Measurements from ENCODE around the gene NRCAM. TPM values are rescaled to one million over a fixed set of nuclear protein-coding genes. Genes with fewer than 3 reads are reported as not detected.
"Not testable (repeated sequence)": the region's sequence is repeated elsewhere in the genome, so short reads cannot be mapped to it uniquely, and the experiment has no call there.

Gene NRCAM
- total RNA-seq, 1 donor from 2014 or later = 16.2 TPM

DNA sequence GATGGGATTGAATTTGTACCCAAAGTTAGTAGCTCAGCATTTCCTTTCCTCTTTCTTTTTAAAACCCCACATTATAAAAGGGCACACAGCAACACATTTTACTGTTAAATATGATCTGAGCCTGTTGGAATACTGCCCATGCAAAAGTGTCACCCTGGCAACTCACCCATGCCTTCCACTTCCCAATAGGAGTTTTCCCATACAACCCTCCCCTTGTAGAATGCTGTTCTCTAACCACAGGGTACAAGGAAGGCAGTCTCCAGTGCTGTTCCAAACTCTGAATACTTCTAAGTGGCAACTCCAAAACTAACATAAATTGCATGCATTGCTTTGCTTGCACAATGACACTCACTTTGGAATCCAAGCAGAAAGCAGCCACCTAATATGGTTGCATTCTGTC, 60.8 kb downstream of the NRCAM start:
- no peak for DNase-seq

DNA sequence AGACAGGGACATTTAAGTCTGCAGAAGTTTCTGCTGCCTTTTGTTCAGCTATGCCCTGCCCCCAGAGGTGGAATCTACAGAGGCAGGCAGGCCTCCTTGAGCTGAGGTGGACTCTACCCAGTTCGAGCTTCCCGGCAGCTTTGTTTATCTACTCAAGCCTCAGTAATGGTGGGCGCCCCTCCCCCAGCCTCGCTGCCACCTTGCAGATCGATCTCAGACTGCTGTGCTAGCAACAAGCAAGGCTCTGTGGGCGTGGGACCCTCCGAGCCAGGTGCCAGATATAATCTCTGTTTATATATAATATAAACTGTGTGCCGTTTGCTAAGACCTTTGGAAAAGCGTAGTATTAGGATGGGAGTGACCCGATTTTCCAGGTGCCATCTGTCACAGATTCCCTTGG, 63.1 kb downstream of the NRCAM start:
- DNase-seq = not testable (repeated sequence)

DNA sequence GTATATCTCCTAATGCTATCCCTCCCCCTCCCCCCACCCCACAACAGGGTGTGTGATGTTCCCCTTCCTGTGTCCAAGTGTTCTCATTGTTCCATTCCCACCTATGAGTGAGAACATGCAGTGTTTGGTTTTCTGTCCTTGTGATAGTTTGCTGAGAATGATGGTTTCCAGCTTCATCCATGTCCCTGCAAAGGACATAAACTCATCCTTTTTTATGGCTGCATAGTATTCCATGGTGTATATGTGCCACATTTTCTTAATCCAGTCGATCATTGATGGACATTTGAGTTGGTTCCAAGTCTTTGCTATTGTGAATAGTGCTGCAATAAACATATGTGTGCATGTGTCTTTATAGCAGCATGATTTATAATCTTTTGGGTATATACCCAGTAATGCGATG, 68.5 kb downstream of the NRCAM start:
- DNase-seq = not testable (repeated sequence)

DNA sequence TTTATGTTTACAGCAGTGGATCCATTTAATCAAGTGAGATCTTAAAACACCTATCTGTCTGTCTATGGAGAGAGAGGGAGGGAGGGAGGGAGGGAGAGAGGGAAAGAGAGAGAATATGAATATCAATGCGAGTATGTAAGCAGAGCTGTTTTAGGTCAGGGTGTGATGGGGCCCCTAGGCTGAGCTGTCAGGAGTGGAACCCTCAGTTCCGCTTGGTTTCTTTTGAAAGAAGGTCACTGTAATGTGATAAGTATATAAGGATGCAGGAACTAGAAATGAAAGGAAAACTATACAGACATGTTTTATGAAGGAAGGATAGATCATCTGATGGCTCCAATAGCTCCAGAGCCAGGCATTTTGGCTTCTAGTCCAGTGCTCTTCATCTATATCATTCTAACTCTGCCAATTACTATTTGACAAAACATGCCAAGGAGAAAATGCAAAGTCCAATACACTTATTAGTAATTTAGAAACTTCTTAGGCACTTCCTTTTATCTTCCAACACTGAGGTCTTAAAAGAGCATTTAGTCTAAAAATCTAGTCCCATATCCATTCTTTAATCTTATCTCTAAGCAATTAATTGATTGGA, 70.3 kb downstream of the NRCAM start:
- no peak for DNase-seq

DNA sequence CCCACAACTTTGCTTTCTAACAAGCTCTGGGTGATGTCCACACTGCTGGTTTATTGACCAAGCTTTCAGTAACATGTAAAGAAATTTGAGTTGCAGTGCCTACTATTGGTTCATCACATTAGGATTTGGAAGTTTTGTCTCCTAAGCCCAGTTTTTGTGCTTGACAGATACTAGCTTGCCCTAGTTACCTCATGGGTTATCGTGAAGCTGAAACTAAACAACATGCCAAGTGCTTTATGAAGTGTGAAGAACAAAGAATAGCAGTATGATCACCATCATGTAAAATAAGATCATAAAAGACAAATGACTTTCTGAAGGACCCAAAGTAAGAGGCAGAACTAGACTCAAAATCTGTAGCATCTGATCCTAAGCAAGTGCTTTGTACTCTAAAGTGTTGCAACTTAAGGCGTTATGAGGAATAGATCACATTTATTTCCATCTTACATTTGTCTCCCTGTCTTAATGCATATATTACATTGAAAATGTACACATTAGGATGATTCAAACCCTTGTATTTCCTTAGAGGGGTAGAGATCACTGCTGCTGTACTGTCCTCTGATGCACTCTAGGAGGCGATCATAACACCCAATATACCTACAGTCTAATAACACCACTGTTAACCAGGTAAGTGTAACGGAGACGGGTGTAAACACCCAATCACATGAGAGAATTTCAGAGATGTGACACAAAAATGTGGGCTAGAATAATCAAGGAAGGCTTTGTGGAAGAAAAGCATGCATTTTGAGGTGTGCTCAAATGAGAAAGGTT, 71.3 kb downstream of the NRCAM start:
- DNase-seq = no peak

DNA sequence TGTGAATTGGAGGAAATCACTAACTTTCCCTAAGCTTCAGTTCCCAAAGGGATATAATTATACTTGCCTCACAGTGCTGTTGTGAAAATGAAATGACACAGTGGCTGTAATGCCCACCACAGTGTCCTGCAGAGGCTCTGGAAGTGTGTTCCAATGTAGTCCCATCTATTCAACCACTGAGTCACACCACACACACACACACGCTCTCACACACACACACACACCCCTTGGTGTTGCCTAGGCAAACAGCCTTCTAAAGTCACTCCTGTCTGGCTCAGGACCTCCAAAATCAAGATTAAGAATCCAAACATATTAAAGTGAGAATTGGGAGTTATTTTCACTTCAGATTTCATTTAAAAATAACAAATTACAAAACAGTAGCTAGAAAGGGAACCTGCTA, 73.3 kb downstream of the NRCAM start:
- DNase-seq = no peak

DNA sequence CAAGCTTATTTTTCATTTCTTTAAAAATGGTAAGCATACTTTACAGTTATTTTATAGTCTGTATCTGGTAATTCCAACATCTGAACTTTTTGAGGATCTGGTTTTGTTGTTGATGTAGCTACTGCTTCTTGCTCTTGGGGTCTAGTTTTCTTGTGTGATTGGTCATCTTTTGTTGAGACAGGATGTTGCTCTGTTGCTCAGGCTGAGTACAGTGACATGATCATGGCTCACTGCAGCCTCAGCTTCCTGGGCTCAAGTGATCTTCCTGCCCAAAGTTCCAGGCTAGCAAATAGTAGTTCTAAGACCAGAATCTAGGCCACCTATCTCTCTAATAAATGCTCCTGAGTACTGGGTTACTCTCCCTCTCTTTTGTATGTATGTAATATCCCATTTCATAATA, 75.7 kb downstream of the NRCAM start:
- no peak for DNase-seq

DNA sequence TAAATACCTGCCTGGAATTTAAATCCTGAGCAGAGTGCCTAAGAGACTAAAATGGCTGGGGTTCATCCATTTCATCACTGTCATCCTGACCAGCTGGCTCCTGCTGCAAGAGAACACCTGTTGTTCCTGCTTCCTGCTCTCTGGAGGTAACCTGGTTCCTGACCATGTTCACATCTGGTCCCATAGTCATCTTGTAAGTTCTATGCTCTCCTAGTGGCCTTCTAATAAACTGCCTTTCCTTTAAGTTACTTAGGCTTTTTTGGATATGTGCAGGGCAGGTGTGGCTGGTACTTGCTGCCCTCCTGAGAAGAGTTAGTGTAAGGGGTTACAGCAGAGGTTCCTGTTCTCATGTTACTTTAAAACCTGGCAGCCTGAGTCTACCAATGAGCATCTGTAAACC, 80.0 kb downstream of the NRCAM start:
- DNase-seq = no peak

DNA sequence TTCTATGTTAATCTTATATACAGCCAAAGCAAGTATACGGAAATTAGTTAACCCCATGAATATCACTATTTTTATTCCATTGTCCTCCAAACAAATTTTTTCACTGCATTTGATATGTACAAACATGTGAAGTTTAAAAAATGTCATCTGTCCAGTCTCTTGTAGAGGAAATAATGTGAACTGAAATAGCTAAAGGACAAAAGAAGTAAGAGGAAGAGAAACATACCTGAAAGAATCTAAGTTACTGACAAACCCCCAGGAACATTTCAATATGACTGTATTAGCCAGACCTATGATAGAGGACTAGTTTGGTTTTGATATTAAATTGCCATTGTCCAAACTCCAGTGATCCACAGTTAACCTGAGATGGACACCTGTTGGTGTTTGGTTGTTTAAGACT, 80.6 kb downstream of the NRCAM start:
- DNase-seq = no peak

DNA sequence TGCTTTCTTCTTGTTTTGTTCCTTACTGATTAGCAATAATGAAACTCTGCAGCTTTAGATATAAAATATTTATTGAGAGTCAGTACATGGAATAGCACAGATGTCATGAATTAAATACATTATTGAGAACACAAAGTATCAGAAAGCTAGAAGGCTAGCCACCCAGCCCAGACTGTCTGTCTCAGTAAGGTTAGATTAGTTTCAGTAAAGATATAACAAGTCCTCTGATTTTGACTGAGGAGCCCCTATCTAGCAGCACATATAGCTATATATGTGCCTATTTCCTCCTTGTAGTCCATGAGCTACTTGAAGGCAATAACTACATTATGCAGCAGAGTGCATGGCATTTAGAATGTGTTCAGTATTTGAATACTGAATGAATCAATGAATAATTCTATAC, 81.3 kb downstream of the NRCAM start:
- DNase-seq = no peak

DNA sequence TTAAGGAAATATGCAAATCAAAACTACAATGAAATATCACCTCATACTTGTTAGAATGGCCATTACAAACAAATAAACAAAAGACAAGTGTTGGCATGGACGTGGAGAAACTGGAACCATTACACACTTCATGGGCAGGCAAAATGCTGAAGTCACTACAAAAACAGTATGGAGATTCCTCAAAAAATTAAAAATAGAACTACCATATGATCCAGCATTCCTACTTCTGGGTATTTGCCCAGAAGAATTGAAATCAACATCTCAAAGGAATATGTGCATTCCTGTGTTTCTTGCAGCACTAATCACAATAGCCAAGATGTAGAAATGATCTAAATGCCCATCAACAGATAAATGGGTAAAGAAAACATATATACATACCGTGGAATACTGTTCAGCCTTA, 83.6 kb downstream of the NRCAM start:
- no peak for DNase-seq

DNA sequence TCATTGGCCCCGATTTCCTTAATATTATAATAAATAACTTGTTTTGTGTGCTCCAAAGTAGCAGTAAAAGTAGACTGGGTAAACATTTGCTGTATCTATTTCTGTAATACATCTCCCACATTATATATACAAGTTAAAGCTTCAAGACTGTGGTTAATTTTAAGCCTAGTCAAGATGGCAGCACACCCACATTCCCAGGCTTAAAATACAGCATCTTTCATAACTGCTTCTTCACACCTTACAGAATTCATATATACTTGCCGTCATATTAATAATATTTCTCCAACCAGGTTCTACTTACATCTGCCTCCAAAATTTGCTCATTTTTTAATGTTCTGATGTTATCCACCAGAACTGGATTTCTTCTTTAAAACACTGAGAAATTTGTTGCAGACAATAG, 85.6 kb downstream of the NRCAM start:
- no peak for DNase-seq

DNA sequence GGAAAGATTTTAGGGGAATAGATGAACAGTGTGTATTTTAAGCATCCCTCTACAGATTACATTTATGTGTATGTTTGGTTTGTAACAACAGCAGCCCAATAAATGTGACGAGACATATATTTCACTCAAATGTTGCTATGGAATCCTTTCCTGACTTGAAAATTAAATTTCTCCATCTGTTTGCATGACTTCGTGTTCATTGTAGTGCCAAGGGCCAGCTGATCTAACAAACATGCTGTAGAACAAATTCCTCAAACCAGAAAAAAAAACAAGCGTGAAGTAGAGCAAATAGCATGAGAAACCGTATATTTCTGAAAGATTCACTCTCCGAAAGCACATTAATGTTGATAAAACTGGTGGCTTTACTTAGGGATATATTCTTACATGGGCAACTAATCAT, 87.8 kb downstream of the NRCAM start:
- peak; percentile 70 for DNase-seq

DNA sequence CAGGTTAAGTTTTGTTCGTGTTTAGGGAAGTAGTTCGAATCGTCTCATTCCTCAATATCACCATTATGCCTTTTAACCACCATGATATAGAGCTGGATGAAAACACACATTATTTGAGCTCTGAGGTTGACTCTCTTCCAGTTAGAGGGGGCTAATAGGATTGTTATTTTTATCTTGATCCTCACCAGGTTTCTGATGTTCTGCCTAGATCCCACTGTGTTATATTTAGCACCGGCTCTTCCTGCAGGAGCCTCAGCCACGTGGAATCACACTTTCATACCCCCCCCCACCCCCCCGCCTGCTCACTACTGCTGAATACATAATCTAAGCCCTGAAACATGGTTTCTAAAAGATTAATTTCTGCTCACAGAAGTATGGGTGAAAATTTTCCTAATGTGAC, 88.3 kb downstream of the NRCAM start:
- DNase-seq = peak; percentile 20

DNA sequence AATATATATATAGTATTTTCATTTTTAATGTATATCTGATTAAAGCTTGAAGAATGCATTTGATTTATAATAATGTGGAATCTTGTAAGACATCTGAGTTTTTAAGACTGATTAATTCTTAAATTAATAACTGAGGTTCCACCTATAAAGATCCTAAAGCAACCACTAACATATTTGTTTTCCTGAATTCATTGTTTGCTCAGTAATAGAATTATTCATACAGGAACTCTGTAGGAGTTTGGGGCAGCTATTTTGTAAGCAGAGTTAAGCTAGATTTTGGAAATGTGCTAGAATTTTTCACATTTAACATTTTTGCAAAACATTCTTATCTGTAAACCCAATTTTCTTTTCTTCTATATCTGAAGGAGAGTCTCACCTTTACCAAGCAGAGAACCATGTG, 88.9 kb downstream of the NRCAM start:
- DNase-seq = no peak

DNA sequence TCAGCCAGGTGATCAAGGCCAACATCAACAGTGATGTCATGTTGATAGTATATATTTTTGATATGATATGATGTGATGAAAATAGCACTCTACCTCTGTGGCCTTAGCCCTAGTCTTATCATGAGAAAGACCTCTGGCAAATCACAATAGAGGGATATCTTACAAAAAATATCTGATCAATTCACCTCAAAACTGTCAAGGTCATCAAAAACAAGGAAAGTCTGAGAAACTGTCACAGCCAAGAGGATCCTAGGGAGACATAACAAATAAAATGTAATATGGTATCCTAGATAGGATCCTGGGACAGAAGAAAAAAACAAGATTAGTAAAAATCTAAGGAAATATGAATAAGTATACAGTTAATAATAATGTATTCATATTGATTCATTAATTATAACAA, 92.6 kb downstream of the NRCAM start:
- no peak for DNase-seq

DNA sequence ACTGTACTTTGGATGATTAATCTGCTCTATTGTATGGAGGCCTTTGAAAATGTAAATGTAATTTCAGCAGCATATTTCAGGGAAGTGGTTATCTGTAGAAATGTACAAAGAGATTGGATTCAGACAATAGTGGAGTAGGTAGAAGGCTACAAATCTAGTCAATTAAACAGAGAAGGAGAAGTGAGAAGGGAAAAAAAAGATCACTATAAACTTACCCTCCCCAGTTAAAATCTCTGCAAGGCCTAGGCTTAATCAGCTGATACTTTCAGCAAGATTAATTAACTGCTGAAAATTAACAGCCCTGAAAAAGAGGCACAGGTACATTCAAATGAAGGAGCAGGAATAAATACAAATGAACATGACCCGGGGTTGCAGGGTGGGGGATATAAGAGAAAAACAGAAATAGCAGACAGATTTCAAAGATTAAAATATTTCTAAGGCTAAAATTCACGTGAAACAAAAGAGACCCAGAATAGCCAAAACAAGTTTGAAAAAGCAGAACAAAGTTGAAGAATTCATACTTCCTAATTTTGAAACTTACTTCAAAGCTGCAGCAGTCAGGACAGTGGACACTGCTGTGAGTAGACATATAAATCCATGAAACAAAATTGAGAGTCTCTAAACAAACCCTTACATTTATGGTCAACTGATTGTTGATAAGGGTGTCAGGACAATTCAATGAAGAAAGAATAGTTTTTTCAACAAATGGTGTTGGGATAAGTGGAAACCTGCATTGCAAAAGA, 96.0 kb downstream of the NRCAM start:
- no peak for DNase-seq

DNA sequence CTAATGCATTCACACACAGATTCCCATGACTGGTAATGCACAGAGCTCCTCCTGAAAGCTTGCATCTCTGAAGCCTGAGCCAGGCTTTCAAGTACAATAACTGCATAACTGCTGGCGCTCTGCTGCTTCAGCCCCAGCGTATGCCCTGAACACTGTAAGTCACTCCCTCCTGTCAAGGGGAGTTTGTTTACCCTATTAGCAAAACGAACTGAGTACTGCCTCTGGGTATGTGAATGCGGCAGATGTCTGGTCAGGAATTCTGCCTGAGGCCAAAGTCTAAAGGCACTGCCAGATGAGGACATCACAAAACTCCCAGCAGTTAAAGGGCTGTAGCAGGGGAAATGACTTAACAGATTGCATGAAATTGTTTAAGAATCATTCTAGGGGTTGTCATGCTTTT, 97.7 kb downstream of the NRCAM start:
- DNase-seq = peak; percentile 27

DNA sequence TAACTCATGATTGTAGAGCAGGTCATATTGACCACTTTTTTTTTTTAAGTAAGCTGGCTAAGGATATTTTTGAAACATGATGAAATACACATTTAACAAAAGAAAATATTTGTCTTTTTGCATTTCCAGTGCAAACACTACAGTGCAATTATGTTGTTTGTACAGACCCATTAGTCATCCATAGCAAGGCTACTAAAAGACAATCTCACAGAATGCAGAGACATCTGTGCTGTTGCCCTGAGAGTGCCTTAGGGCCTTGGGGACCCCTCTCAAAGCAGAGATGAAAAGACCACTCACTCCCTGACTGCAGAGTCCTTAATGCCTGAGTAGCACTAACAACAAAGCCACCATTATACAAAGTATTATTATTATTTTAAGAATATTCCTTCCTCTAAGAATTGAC, 104.5 kb downstream of the NRCAM start:
- no peak for DNase-seq

DNA sequence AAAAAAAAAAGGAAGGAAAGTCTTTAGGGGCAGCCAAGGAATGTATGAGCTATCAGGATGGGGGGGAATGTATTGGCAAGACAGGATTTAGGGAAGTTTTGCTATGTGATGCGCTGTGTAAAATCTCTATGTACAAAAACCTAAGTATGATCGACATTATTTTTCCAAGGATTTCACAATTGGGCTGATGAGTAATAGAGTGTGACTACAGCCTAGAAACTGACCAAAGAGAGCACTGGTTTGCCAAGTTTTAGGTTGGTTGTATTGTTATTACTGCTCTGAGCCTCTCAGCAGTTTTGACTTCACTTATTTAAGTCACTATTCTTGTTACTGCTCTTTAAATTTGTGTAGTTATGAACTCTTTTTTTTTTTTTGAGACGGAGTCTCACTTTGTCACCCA, 107.3 kb downstream of the NRCAM start:
- DNase-seq = no peak

DNA sequence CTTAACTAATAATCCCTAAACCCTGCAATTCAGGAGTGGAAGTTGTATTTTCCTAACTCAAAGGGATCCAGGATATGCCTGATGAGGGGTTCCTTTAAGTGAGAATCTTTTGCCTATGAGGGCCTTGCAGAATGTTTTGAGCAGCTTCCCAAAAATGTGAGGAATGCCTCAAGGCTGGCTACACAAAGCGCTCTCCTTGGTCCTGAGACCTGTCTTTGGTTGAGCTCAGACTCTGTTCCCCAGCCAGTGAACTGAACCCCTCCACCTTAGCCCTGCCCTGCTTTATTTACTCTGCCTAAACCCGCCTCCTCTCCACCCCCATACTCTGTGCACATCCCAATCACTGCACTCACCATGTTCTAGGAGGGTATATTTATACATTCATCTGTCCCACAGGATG, 108.6 kb downstream of the NRCAM start:
- DNase-seq = peak; percentile 59

DNA sequence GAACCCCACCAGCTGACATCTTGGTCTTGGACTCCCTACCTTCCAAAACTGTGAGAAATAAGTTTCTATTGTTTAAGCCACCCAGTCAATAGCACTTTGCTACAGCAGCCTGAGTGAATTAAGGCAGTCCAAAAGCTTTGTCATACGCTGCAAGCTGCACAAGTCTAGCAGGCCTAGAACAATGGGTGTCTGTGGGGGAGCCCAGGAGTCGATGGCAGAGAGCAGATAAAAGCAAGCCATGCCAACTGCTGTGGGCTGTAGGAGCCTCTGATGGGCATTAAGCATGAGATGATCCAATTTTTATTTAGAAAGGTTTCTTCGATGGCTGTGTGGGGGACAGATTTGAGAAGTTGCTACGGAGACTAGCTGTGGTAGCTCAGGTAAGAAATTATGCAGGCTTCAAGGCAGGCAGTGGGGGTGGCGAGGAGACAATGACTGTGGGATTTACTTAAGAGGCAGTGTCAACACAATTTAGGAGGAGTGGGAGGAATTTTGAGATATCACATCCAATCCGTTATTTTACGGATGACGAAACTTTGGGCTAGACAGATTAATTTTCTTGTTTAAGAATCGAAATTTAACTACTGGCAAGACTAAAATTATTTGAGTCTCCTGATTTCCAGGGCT, 110.4 kb downstream of the NRCAM start:
- no peak for DNase-seq

DNA sequence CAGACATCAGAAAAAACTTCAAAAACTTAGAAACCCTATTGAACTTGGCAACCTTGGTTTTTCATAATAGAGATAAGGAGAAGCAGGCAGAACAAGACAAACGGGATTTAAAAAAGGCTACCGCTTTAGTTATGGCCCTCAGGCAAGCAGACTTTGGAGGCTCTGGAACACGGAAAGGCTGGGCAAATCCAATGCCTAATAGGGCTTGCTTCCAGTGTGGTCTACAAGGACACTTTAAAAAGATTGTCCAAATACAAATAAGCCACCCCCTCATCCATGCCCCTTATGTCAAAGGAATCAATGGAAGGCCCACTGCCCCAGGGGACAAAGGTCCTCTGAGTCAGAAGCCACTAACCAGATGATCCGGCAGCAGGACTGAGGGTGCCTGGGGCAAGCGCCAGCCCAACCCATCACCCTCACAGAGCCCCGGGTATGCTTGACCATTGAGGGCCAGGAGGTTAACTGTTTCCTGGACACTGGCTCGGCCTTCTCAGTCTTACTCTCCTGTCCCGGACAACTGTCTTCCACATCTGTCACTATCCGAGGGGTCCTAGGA, 115.3 kb downstream of the NRCAM start:
- DNase-seq = no peak
